H1 (cell line): Measurements from ENCODE around the gene GPR21. TPM values are rescaled to one million over a fixed set of nuclear protein-coding genes. Genes with fewer than 3 reads are reported as not detected.

Source experiments
- KDM4A ChIP-seq: IDR thresholded peaks from one replicate; pipeline ENCODE4 v1.7.1; 2012; ENCODE audit warnings: low read depth, mild to moderate bottlenecking, moderate library complexity, low read length, inconsistent platforms; ENCODE audit not compliant: severe bottlenecking
- TAF1 ChIP-seq: IDR thresholded peaks from 2 replicates; pipeline ENCODE4 v1.6.1; 2011; ENCODE audit warnings: mild to moderate bottlenecking, low read depth, low read length
- TBP ChIP-seq: IDR thresholded peaks from 2 replicates; pipeline ENCODE4 v1.6.1; 2011; ENCODE audit warnings: low read depth, low read length, improper control_type of control experiment
- polyA plus RNA-seq, 7 experiments: library from polyadenylated mRNA; depleted of rRNA in 3 of 7; stranded (reverse) in 5 of 7; unstranded in 2 of 7; fragments of >200 nt in 5 of 7; fragments of 200-250 nt in 2 of 7; gene quantifications; 1 replicate in 5 of 7; 2 replicates in 1 of 7; 4 replicates in 1 of 7; pipeline versions ENCODE4 v1.2.1 to v1.2.3, GENCODE V29; 2011 to 2013; ENCODE audit warnings: missing spikeins in 2 of 7, mixed read lengths in 2 of 7
- total RNA-seq: library from RNA; stranded (reverse); fragmentation: NEBNext Ultra II Directional; extraction: Animal tissue kit (Norgen Biotek cat#: 25700); gene quantifications from 2 replicates; pipeline ENCODE4 v1.2.1, GENCODE V29; 2021

Gene GPR21
- total and polyA plus RNA-seq, 2 of the 8 experiments (the other 6 are each of a cell fraction or from before 2014, with no cell fraction given), result 0.58 to 0.71 TPM

DNA sequence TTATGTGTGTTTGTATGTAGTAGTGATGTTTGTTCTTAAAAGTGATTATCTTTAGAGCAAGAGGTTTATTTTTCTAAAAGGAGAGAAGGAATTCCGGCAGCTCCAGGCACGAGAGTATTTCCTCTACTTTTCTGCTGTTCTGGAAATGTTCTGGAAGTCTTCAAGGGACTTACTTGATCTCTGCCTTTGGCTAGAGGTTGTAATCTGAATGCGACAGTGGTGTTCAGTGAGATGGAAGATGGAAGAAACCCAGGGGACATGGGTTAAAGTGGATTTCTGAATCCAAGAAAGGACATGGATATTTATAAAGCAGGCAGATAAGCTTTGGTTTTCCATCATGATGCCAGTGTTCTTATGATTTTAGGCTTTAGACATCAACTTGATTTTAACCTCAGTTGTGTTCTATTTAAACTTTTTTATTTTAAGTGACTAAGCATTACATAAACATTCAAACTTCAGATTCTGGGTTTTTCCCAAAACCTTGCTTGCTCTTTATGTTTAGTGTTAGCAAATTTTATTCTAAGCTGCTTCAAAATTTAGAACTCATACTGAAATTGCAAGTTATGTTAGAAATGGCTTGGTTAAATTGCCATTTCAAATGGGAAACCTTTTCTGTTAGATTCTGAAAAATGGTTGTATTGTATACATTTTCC is 3.6 kb downstream of the GPR21 start (continued):
- TF ChIP-seq TBP, result no peak
- TF ChIP-seq KDM4A, result no peak
- no peak for TF ChIP-seq TAF1
